H1 (cell line): ENCODE results near the gene SERPINF2. TPM values are rescaled to one million over a fixed set of nuclear protein-coding genes. Genes with fewer than 3 reads are reported as not detected.
"Not testable (repeated sequence)": the region's sequence is repeated elsewhere in the genome, so short reads cannot be mapped to it uniquely, and the experiment has no call there.

Source experiments
- CTCF ChIA-PET: fragments of 300-600 bp; sonication (Branson Sonifier 250); formaldehyde crosslinking; loops from one replicate; lab custom pipeline; 2021; ENCODE audit not compliant: partially characterized antibody; lab: Charles Lee
- POLR2A ChIA-PET: fragments of 300-600 bp; sonication (Branson Sonifier 250); formaldehyde crosslinking; loops from one replicate; lab custom pipeline; 2021; ENCODE audit warnings: inconsistent platforms; ENCODE audit not compliant: partially characterized antibody; lab: Charles Lee
- DNase-seq, 2 experiments: peaks; one replicate each; pipeline versions ENCODE4 v3.0.0 to v3.0.0-alpha.2; 2010 to 2022; ENCODE audit warnings: low spot score in 2 of 2, low read depth in 1 of 2, mixed read lengths in 1 of 2
- FAIRE-seq: peaks from 2 replicates; lab custom pipeline; 2011; peaks lifted over from hg19 to GRCh38; lab: Jason Lieb, UNC
- H2AFZ ChIP-seq: 2 replicates; pipeline ENCODE4 v1.8.1; 2012; ENCODE audit warnings: low read length, inconsistent platforms
- H2AK5ac ChIP-seq: 2 replicates; pipeline ENCODE4 v1.6.1; 2013; ENCODE audit warnings: low read depth, low read length
- H2BK120ac ChIP-seq: replicated peaks from 2 replicates; pipeline ENCODE3; 2013; ENCODE audit warnings: low read depth, low read length, inconsistent platforms
- H2BK12ac ChIP-seq: 2 replicates; pipeline ENCODE4 v1.6.1; 2013; ENCODE audit warnings: low read depth, low read length
- H2BK15ac ChIP-seq: 2 replicates; pipeline ENCODE4 v1.6.1; 2013; ENCODE audit warnings: low read length
- H2BK20ac ChIP-seq: 2 replicates; pipeline ENCODE4 v1.6.1; 2013; ENCODE audit warnings: low read length
- H2BK5ac ChIP-seq: 2 replicates; pipeline ENCODE4 v1.6.1; 2013; ENCODE audit warnings: low read depth, low read length
- H3K14ac ChIP-seq: 2 replicates; pipeline ENCODE4 v1.6.1; 2013; ENCODE audit warnings: inconsistent platforms; ENCODE audit not compliant: insufficient read length
- H3K18ac ChIP-seq: 2 replicates; pipeline ENCODE4 v1.6.1; 2013; ENCODE audit warnings: low read length; ENCODE audit errors: extremely low read depth
- H3K23ac ChIP-seq: 2 replicates; pipeline ENCODE4 v1.6.1; 2013; ENCODE audit warnings: inconsistent platforms; ENCODE audit not compliant: insufficient read length
- H3K23me2 ChIP-seq: 2 replicates; pipeline ENCODE4 v1.6.1; 2013; ENCODE audit warnings: low read depth, low read length
- H3K27ac ChIP-seq: 2 replicates; pipeline ENCODE4 v1.6.1; 2011; ENCODE audit warnings: low read depth, low read length, inconsistent platforms
- H3K27me3 ChIP-seq, 4 experiments: replicated peaks in 1 of 4; 1 replicate in 1 of 4; 2 replicates in 3 of 4; pipeline versions ENCODE4 v1.6.1 to v1.8.1; 2011 to 2013; ENCODE audit warnings: low read length in 3 of 4, mild to moderate bottlenecking in 3 of 4, inconsistent platforms in 2 of 4, mixed read lengths in 2 of 4, moderate library complexity in 1 of 4; ENCODE audit not compliant: control insufficient read depth in 3 of 4, insufficient read depth in 3 of 4; ENCODE audit errors: extremely low read depth in 1 of 4
- H3K36me3 ChIP-seq, 4 experiments: 2 replicates each; pipeline versions ENCODE4 v1.6.1 to v1.8.1; 2011 to 2013; ENCODE audit warnings: mild to moderate bottlenecking in 4 of 4, low read length in 3 of 4, moderate library complexity in 2 of 4, control low read depth in 1 of 4, inconsistent platforms in 1 of 4; ENCODE audit not compliant: insufficient read depth in 4 of 4, control insufficient read depth in 2 of 4
- H3K4ac ChIP-seq: replicated peaks from 2 replicates; pipeline ENCODE3; 2013; ENCODE audit warnings: low read length, low read depth, mixed read lengths, inconsistent platforms; ENCODE audit not compliant: insufficient read length
- H3K4me1 ChIP-seq, 4 experiments: replicated peaks in 1 of 4; 1 replicate in 1 of 4; 2 replicates in 3 of 4; pipeline versions ENCODE4 v1.6.1 to v1.8.1; 2011 to 2013; ENCODE audit warnings: low read length in 3 of 4, inconsistent platforms in 2 of 4, mixed read lengths in 1 of 4; ENCODE audit not compliant: insufficient read depth in 4 of 4, control insufficient read depth in 3 of 4
- H3K4me2 ChIP-seq, 2 experiments: 2 replicates each; pipeline versions ENCODE4 v1.6.1 to v1.8.1; 2011 to 2013; ENCODE audit warnings: low read depth in 2 of 2, low read length in 2 of 2, control low read depth in 1 of 2, inconsistent platforms in 1 of 2, mild to moderate bottlenecking in 1 of 2; ENCODE audit not compliant: insufficient read depth in 1 of 2
- H3K4me3 ChIP-seq, 4 experiments: fragments of 200-600, 300-600 bp in 1 of 4; sonication (generic), shearing (Covaris generic), sonication (Bioruptor Twin) in 1 of 4; 2 replicates each; pipeline versions ENCODE4 v1.5.1 to v1.8.1; 2011 to 2016; ENCODE audit warnings: low read length in 4 of 4, low read depth in 3 of 4, control low read depth in 2 of 4, inconsistent platforms in 2 of 4, mild to moderate bottlenecking in 2 of 4, mixed read lengths in 1 of 4, moderate library complexity in 1 of 4; ENCODE audit not compliant: insufficient read depth in 2 of 4; ENCODE audit errors: extremely low read depth in 1 of 4
- H3K56ac ChIP-seq: replicated peaks from 2 replicates; pipeline ENCODE3; 2013; ENCODE audit warnings: low read depth, mild to moderate bottlenecking, mixed read lengths, low read length, inconsistent platforms; ENCODE audit not compliant: insufficient read length
- H3K79me1 ChIP-seq: 2 replicates; pipeline ENCODE4 v1.6.1; 2013; ENCODE audit warnings: low read depth, low read length, control low read depth
- H3K79me2 ChIP-seq, 2 experiments: 2 replicates each; pipeline versions ENCODE4 v1.6.1 to v1.8.1; 2012 to 2013; ENCODE audit warnings: low read length in 2 of 2, mild to moderate bottlenecking in 2 of 2, inconsistent platforms in 1 of 2; ENCODE audit not compliant: insufficient read depth in 2 of 2, control insufficient read depth in 1 of 2
- H3K9ac ChIP-seq, 4 experiments: replicated peaks in 1 of 4; 1 replicate in 1 of 4; 2 replicates in 3 of 4; pipeline versions ENCODE4 v1.6.1 to v1.8.1; 2011 to 2013; ENCODE audit warnings: low read depth in 3 of 4, low read length in 3 of 4, control low read depth in 2 of 4, mild to moderate bottlenecking in 2 of 4, moderate library complexity in 2 of 4, inconsistent platforms in 1 of 4; ENCODE audit errors: extremely low read depth in 1 of 4
- H3K9me3 ChIP-seq, 2 experiments: 2 replicates each; pipeline versions ENCODE4 v1.6.1 to v1.8.1; 2012 to 2013; ENCODE audit warnings: mild to moderate bottlenecking in 2 of 2, moderate library complexity in 2 of 2, control low read depth in 1 of 2, inconsistent platforms in 1 of 2, low read depth in 1 of 2, low read length in 1 of 2, mixed read lengths in 1 of 2; ENCODE audit not compliant: insufficient read depth in 2 of 2
- H4K20me1 ChIP-seq, 2 experiments: replicated peaks in 1 of 2; 2 replicates each; pipeline versions ENCODE3 to v1.8.1; 2011 to 2013; ENCODE audit warnings: inconsistent platforms in 2 of 2, low read length in 2 of 2, mild to moderate bottlenecking in 1 of 2; ENCODE audit not compliant: insufficient read depth in 2 of 2, control insufficient read depth in 1 of 2
- H4K5ac ChIP-seq: 2 replicates; pipeline ENCODE4 v1.6.1; 2013; ENCODE audit warnings: low read length, low read depth, mixed read lengths, inconsistent platforms; ENCODE audit not compliant: insufficient read length
- H4K8ac ChIP-seq: 2 replicates; pipeline ENCODE4 v1.8.0; 2013; ENCODE audit warnings: mild to moderate bottlenecking, moderate library complexity, low read length, inconsistent platforms; ENCODE audit not compliant: insufficient read depth; ENCODE audit errors: extremely low read depth
- H4K91ac ChIP-seq: replicated peaks from 2 replicates; pipeline ENCODE3; 2013; ENCODE audit warnings: low read length, mixed read lengths, inconsistent platforms; ENCODE audit not compliant: insufficient read length
- CREB1 ChIP-seq: IDR thresholded peaks from 2 replicates; pipeline ENCODE4 v1.6.1; 2012; ENCODE audit warnings: inconsistent platforms
- GABPA ChIP-seq: IDR thresholded peaks from 2 replicates; pipeline ENCODE4 v1.6.1; 2011; ENCODE audit warnings: mild to moderate bottlenecking, low read length, moderate library complexity, borderline replicate concordance; ENCODE audit not compliant: insufficient read depth
- PHF8 ChIP-seq: fragments of 200-600 bp; sonication (generic); conservative IDR thresholded peaks from 2 replicates; pipeline ENCODE4 v1.7.1; 2012; ENCODE audit warnings: low read depth, mild to moderate bottlenecking, inconsistent platforms, low read length, moderate library complexity
- SIRT6 ChIP-seq: IDR thresholded peaks from one replicate; pipeline ENCODE4 v1.7.1; 2012; ENCODE audit warnings: low read length, inconsistent platforms
- WGBS, 2 experiments: shearing (Covaris generic) in 1 of 2; methylation state at CpG; one replicate each; pipeline versions ENCODE4 v1.1.6 to v1.1.7; 2013 to 2015; ENCODE audit warnings: low lambda C conversion rate in 2 of 2, mixed read lengths in 2 of 2, inconsistent platforms in 1 of 2, low coverage in 1 of 2, missing lambda C conversion rate in 1 of 2; ENCODE audit not compliant: insufficient replicate concordance in 2 of 2, insufficient coverage in 1 of 2, insufficient read length in 1 of 2; ENCODE audit errors: extremely low coverage in 1 of 2, missing lambda C conversion rate in 1 of 2; 5-methylcytosine and 5-hydroxymethylcytosine counted together
- polyA plus RNA-seq, 7 experiments: library from polyadenylated mRNA; depleted of rRNA in 3 of 7; stranded (reverse) in 5 of 7; unstranded in 2 of 7; fragments of >200 nt in 5 of 7; fragments of 200-250 nt in 2 of 7; gene quantifications; 1 replicate in 5 of 7; 2 replicates in 1 of 7; 4 replicates in 1 of 7; pipeline versions ENCODE4 v1.2.1 to v1.2.3, GENCODE V29; 2011 to 2013; ENCODE audit warnings: missing spikeins in 2 of 7, mixed read lengths in 2 of 7
- total RNA-seq: library from RNA; stranded (reverse); fragmentation: NEBNext Ultra II Directional; extraction: Animal tissue kit (Norgen Biotek cat#: 25700); gene quantifications from 2 replicates; pipeline ENCODE4 v1.2.1, GENCODE V29; 2021
- TF ChIP-seq, protein P1 (sequence below): IDR thresholded peaks from 2 replicates; pipeline ENCODE4 v1.6.1; 2011; ENCODE audit warnings: low read length, improper control_type of control experiment

Gene SERPINF2
- total and polyA plus RNA-seq, 2 of the 8 experiments (the other 6 are each of a cell fraction or from before 2014, with no cell fraction given) = 1.8 to 3.2 TPM

DNA sequence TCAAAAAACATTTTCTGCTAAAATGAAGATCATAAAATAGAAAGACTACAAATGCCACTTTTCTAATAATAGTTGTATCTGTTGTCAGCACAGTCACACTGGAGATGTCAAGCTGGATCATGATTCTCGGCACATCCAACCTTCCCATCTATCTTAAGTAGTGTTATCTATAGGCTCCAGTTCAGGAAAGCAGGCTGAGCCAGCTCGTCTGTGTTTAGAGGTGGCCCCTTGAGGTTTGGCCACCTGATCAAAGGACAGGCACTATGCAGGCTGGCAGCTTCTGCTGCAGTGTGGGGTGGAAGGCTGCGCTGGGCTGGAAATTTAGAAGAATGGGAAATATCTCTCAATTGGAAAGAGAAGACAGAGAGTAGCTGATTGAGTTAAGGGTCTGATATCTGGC lies 54.7 kb downstream of the SERPINF2 start (continued):
- TF ChIP-seq PHF8 = no peak
- TF ChIP-seq SIRT6 = no peak
- TF ChIP-seq GABPA = no peak
- TF ChIP-seq CREB1 = no peak
- TF ChIP-seq, protein P1, sequence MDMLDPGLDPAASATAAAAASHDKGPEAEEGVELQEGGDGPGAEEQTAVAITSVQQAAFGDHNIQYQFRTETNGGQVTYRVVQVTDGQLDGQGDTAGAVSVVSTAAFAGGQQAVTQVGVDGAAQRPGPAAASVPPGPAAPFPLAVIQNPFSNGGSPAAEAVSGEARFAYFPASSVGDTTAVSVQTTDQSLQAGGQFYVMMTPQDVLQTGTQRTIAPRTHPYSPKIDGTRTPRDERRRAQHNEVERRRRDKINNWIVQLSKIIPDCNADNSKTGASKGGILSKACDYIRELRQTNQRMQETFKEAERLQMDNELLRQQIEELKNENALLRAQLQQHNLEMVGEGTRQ = no peak

DNA sequence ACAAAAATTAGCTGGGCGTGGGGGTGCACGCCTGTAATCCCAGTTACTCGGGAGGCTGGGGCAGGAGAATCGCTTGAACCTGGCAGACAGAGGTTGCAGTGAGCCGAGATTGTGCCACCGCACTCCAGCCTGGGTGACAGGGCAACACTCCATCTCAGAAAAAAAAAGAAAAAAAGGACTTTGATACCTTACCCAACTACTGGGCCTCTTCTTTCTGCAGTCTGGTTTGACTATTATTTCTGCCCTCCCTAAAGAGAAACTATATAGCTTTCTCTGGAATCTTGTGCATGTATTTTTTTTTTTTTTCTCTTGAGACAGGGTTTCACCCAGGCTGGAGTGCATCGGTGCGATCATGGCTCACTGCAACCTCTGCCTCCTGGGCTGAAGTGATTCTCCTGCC lies 55.2 kb downstream of the SERPINF2 start:
- POLR2A ChIA-PET = interaction anchor here (1.2 kb wide), 1 partner anchor 21 kb away, joined by 3 read pairs; no protein-coding TSS in a partner anchor
- H2AK5ac ChIP-seq, H3K4me2 ChIP-seq, H2AFZ ChIP-seq, H3K4ac ChIP-seq, H3K18ac ChIP-seq, H4K20me1 ChIP-seq, H3K14ac ChIP-seq, H4K8ac ChIP-seq, H3K27ac ChIP-seq, H2BK20ac ChIP-seq, H4K91ac ChIP-seq, FAIRE-seq, H3K23me2 ChIP-seq, DNase-seq, H3K27me3 ChIP-seq, H3K56ac ChIP-seq, H3K79me2 ChIP-seq, H2BK120ac ChIP-seq, H2BK5ac ChIP-seq, H3K79me1 ChIP-seq, H2BK15ac ChIP-seq, H3K9ac ChIP-seq, H3K9me3 ChIP-seq, H3K4me1 ChIP-seq, H3K23ac ChIP-seq, H2BK12ac ChIP-seq, H4K5ac ChIP-seq, H3K4me3 ChIP-seq: not testable (repeated sequence)
- WGBS, 2 experiments = 84% methylated on average over 7 of the region's 8 CpGs; no CpG with 5 or more reads in 1 of the 2 experiments
- CTCF ChIA-PET = interaction anchor here (0.6 to 2.0 kb wide), 7 partner anchors 11 to 128 kb away, joined by 3 to 12 read pairs (median 4); no protein-coding TSS in a partner anchor
- peaks cover 0 to 29% (median 17%) of the 10 kb centered on the region in 4 experiments; a peak in 7 of 8 replicates for H3K36me3 ChIP-seq
